Endothelial cell of umbilical vein (primary cell): ENCODE data around the gene ADD1. TPM values are rescaled to one million over a fixed set of nuclear protein-coding genes. Genes with fewer than 3 reads are reported as not detected.

Experiments
- BruUV-seq: library from RNA; stranded (reverse); fragments of 400-500 nt; replicated peaks from 2 replicates; lab custom pipeline; 2021; lab: Mats Ljungman, UMichigan
- CTCF ChIA-PET: fragments of 300-600, 350-600 bp; sonication (Branson Sonifier 250); formaldehyde crosslinking; loops from one replicate; lab custom pipeline; 2021; ENCODE audit warnings: antibody characterized with exemption, inconsistent platforms; lab: Charles Lee
- POLR2A ChIA-PET: fragments of 300-600, 350-600 bp; sonication (Branson Sonifier 250); formaldehyde crosslinking; loops from one replicate; lab custom pipeline; 2021; ENCODE audit warnings: antibody characterized with exemption, inconsistent platforms; lab: Charles Lee
- DNase-seq: peaks from one replicate; pipeline ENCODE4 v3.0.0-alpha.2; 2011; ENCODE audit warnings: low read depth, low spot score
- FAIRE-seq: peaks from 2 replicates; lab custom pipeline; 2011; peaks lifted over from hg19 to GRCh38; lab: Jason Lieb, UNC
- H2AFZ ChIP-seq: 2 replicates; pipeline ENCODE4 v1.6.0; 2012; ENCODE audit warnings: low read depth, low read length, control low read depth, inconsistent platforms
- H3K27ac ChIP-seq: 2 replicates; pipeline ENCODE4 v1.5.1; 2011; ENCODE audit warnings: low read depth, mild to moderate bottlenecking, control low read depth, low read length, moderate library complexity; ENCODE audit not compliant: insufficient read depth
- H3K27me3 ChIP-seq, 2 experiments: 2 replicates each; pipeline versions ENCODE4 v1.6.0 to v1.6.1; 2011; ENCODE audit warnings: low read length in 2 of 2, mixed read lengths in 1 of 2; ENCODE audit not compliant: control insufficient read depth in 2 of 2, insufficient read depth in 2 of 2
- H3K36me3 ChIP-seq, 2 experiments: 2 replicates in 1 of 2; 3 replicates in 1 of 2; pipeline ENCODE4 v1.5.1; 2011; ENCODE audit warnings: low read length in 2 of 2, mild to moderate bottlenecking in 1 of 2, moderate library complexity in 1 of 2; ENCODE audit not compliant: control insufficient read depth in 2 of 2, insufficient read depth in 2 of 2; ENCODE audit errors: extremely low read depth in 1 of 2
- H3K4me1 ChIP-seq: 3 replicates; pipeline ENCODE4 v1.5.1; 2011; ENCODE audit warnings: mild to moderate bottlenecking, low read length; ENCODE audit not compliant: control insufficient read depth, insufficient read depth; ENCODE audit errors: extremely low read depth
- H3K4me2 ChIP-seq: 2 replicates; pipeline ENCODE4 v1.6.1; 2011; ENCODE audit warnings: low read length, control low read depth, mixed read lengths; ENCODE audit not compliant: insufficient read depth
- H3K4me3 ChIP-seq, 3 experiments: fragments of 200-600 bp in 1 of 3; sonication (generic), shearing (Covaris generic) in 1 of 3; replicated peaks in 1 of 3; 2 replicates each; pipeline ENCODE4 v1.5.1; 2011 to 2016; ENCODE audit warnings: control low read depth in 3 of 3, low read length in 3 of 3, mild to moderate bottlenecking in 2 of 3, inconsistent platforms in 1 of 3, low read depth in 1 of 3, moderate library complexity in 1 of 3; ENCODE audit not compliant: insufficient read depth in 1 of 3
- H3K79me2 ChIP-seq: 2 replicates; pipeline ENCODE4 v1.6.0; 2012; ENCODE audit warnings: low read length, inconsistent platforms; ENCODE audit not compliant: control insufficient read depth, insufficient read depth
- H3K9ac ChIP-seq: replicated peaks from 2 replicates; pipeline ENCODE3; 2011; ENCODE audit warnings: low read length, control low read depth; ENCODE audit not compliant: insufficient read depth; ENCODE audit errors: extremely low read depth
- H3K9me1 ChIP-seq: replicated peaks from 3 replicates; pipeline ENCODE4 v1.6.0; 2011; ENCODE audit warnings: mild to moderate bottlenecking, low read length; ENCODE audit not compliant: control insufficient read depth, insufficient read depth; ENCODE audit errors: extremely low read depth
- H3K9me3 ChIP-seq: replicated peaks from 2 replicates; pipeline ENCODE4 v1.5.1; 2012; ENCODE audit warnings: low read length, inconsistent platforms; ENCODE audit not compliant: control insufficient read depth, insufficient read depth
- H4K20me1 ChIP-seq: replicated peaks from 2 replicates; pipeline ENCODE3; 2011; ENCODE audit warnings: mild to moderate bottlenecking, low read length; ENCODE audit not compliant: control insufficient read depth, insufficient read depth; ENCODE audit errors: extremely low read depth
- CTCF ChIP-seq, 2 donors: IDR thresholded peaks; 1 replicate in 1 of 2; 2 replicates in 1 of 2; pipeline ENCODE4 v1.5.1; 2011; ENCODE audit warnings: low read length in 2 of 2, mild to moderate bottlenecking in 2 of 2, moderate library complexity in 2 of 2, control low read depth in 1 of 2, inconsistent platforms in 1 of 2, low read depth in 1 of 2; ENCODE audit not compliant: insufficient read depth in 1 of 2; ENCODE audit errors: extremely low read depth in 1 of 2
- EZH2 ChIP-seq: IDR thresholded peaks from 2 replicates; pipeline ENCODE4 v1.6.1; 2012; ENCODE audit warnings: borderline replicate concordance, low read depth, mild to moderate bottlenecking, moderate library complexity, low read length, inconsistent platforms; ENCODE audit not compliant: severe bottlenecking
- FOS ChIP-seq: IDR thresholded peaks from 2 replicates; pipeline ENCODE4 v1.6.1; 2011; ENCODE audit warnings: mild to moderate bottlenecking, low read length, moderate library complexity, borderline replicate concordance; ENCODE audit not compliant: insufficient read depth
- GATA2 ChIP-seq: IDR thresholded peaks from 2 replicates; pipeline ENCODE4 v1.7.0; 2011; ENCODE audit warnings: low read depth, mild to moderate bottlenecking, moderate library complexity, mixed read lengths, low read length; ENCODE audit not compliant: insufficient read length, insufficient read depth
- JUN ChIP-seq: IDR thresholded peaks from 2 replicates; pipeline ENCODE4 v1.6.1; 2011; ENCODE audit warnings: borderline replicate concordance, low read depth; ENCODE audit not compliant: insufficient read length, insufficient read depth
- MYC ChIP-seq: IDR thresholded peaks from one replicate; pipeline ENCODE4 v1.6.1; 2011; ENCODE audit warnings: mild to moderate bottlenecking, low read depth, low read length
- POLR2A ChIP-seq: IDR thresholded peaks from 2 replicates; pipeline ENCODE4 v1.6.1; 2012; ENCODE audit warnings: low read depth, mild to moderate bottlenecking, control low read depth, low read length
- POLR2AphosphoS5 ChIP-seq: IDR thresholded peaks from 2 replicates; pipeline ENCODE4 v1.6.1; 2012; ENCODE audit warnings: low read depth, mild to moderate bottlenecking, control low read depth, low read length, moderate library complexity; ENCODE audit not compliant: insufficient read depth
- dilution Hi-C: fragments of 300-500 bp; cut with MboI; formaldehyde crosslinking; loops from one replicate; pipeline ENCODE4 v1.15.0; 2019; ENCODE audit warnings: low sequenced_read_pairs; ENCODE audit not compliant: extremely low pct_ligation_motif_present
- intact Hi-C: fragments of 100-400 bp; cut with micrococcal nuclease; formaldehyde crosslinking; loops from one replicate; pipeline ENCODE4 v1.10.0; 2022
- polyA plus RNA-seq, 4 experiments: library from polyadenylated mRNA; depleted of rRNA in 3 of 4; stranded (reverse) in 3 of 4; unstranded in 1 of 4; fragments of >200 nt; gene quantifications; 2 replicates each; pipeline versions ENCODE4 v1.2.1 to v1.2.3, GENCODE V29; 2011 to 2012; ENCODE audit warnings: missing spikeins in 1 of 4
- total RNA-seq: library from RNA; stranded (reverse); gene quantifications from 2 replicates; pipeline ENCODE4 v1.2.3, GENCODE V29; 2021
- TF ChIP-seq, protein P1 (sequence below): IDR thresholded peaks from 2 replicates; pipeline ENCODE4 v1.6.1; 2011; ENCODE audit not compliant: insufficient read depth, insufficient read length

ADD1 gene
- total and polyA plus RNA-seq, 2 donors (not counting 3 experiments of a cell fraction or from before 2014, with no cell fraction given): 219 to 305 TPM

GRCh38 chr4:2822461-2823300, 21.0 kb upstream of the ADD1 start:
- Histone ChIP-seq H3K27me3 (no peaks in the 10 kb centered on the region), H3K4me3 (no peak overlapping the region), H3K36me3 (peaks cover 4 to 42% of the 10 kb centered on the region in 2 experiments), H3K79me2 (peaks cover 29% of the 10 kb centered on the region), H3K9ac (no peak overlapping the region), H3K4me2 (no peak overlapping the region), H4K20me1 (no peaks in the 10 kb centered on the region), H3K4me1 (peaks cover 2% of the 10 kb centered on the region), H3K9me3 (no peaks in the 10 kb centered on the region), H3K27ac (no peak overlapping the region), H2AFZ (no peak overlapping the region), H3K9me1 (no peaks in the 10 kb centered on the region)
- DNase-seq (no peak), FAIRE-seq (no peak)
- intact Hi-C loops: no loop called here
- TF ChIP-seq POLR2A: no peak
- TF ChIP-seq FOS: no peak
- no peak for TF ChIP-seq GATA2
- no peak for TF ChIP-seq POLR2AphosphoS5
- TF ChIP-seq JUN: no peak
- TF ChIP-seq CTCF (IDR thresholded peaks at IDR 0.05; ENCODE audit: extremely low read depth in 1 of 2, insufficient read depth in 1 of 2, low read depth in 1 of 2, low read length in 2 of 2): no peak
- TF ChIP-seq MYC: no peak
- TF ChIP-seq, protein P1, sequence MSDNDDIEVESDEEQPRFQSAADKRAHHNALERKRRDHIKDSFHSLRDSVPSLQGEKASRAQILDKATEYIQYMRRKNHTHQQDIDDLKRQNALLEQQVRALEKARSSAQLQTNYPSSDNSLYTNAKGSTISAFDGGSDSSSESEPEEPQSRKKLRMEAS: no peak
- TF ChIP-seq EZH2: no peak
- POLR2A ChIA-PET: no interaction called here
- dilution Hi-C loops: no loop called here
- CTCF ChIA-PET: interaction anchor here (1.7 kb wide), 1 partner anchor 10 kb away, joined by 5 read pairs; no protein-coding TSS in a partner anchor
- BruUV-seq: no TSS peak
